ENCODE measurements around the gene ATP9B. TPM values are rescaled to one million over a fixed set of nuclear protein-coding genes. Genes with fewer than 3 reads are reported as not detected.

ATP9B gene
- total RNA-seq, 1 experiment from 2014 or later = 25.6 TPM

DNA sequence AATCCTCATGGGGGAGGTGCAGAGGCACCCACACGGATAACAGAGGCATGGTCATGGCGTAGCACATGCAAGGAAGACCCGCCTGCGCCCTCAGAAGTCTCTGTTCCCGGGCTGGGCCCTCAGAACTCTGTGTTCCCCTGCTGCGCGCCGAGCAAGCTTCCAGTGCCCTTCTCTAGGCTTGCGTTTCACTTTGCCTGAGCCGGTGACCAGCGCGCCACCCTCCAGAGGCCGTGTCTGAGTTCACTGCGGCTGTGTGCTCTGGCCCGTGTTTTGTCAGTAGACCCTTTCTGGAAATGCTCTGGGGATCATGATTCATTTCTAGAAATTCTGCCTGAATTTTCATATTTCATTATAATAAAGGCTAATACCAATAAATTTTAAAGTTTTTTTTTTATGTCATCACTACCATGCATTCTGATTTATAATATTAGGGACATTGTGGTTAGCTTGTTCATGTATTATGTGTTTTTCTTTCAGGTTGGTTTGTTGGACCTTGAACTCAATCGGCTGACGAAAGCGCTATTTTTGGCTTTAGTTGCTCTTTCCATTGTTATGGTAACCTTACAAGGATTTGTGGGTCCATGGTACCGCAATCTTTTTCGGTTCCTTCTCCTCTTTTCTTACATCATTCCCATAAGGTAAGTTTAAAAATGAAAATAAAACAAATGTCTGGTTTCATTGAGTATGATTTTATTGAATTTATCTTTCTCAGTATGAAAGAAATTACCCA lies 183.9 kb downstream of the ATP9B start:
- H3K9me3 Mint-ChIP-seq (ENCODE audit: low read depth, unreplicated experiment) = no peaks in the 10 kb centered on the region
- H3K4me1 Mint-ChIP-seq (ENCODE audit: low read depth, unreplicated experiment) = no peaks in the 10 kb centered on the region
- no peak overlapping the region for H3K4me3 Mint-ChIP-seq (ENCODE audit: low read depth, unreplicated experiment)
- BruUV-seq (replicated peaks) = no TSS peak
- intact Hi-C loops (cut with micrococcal nuclease; ENCODE audit: unreplicated experiment) = no loop called here
- no peaks in the 10 kb centered on the region for H3K27me3 Mint-ChIP-seq (ENCODE audit: unreplicated experiment)
- H3K27ac Mint-ChIP-seq (ENCODE audit: unreplicated experiment) = no peak overlapping the region
- TF ChIP-seq, protein P1, sequence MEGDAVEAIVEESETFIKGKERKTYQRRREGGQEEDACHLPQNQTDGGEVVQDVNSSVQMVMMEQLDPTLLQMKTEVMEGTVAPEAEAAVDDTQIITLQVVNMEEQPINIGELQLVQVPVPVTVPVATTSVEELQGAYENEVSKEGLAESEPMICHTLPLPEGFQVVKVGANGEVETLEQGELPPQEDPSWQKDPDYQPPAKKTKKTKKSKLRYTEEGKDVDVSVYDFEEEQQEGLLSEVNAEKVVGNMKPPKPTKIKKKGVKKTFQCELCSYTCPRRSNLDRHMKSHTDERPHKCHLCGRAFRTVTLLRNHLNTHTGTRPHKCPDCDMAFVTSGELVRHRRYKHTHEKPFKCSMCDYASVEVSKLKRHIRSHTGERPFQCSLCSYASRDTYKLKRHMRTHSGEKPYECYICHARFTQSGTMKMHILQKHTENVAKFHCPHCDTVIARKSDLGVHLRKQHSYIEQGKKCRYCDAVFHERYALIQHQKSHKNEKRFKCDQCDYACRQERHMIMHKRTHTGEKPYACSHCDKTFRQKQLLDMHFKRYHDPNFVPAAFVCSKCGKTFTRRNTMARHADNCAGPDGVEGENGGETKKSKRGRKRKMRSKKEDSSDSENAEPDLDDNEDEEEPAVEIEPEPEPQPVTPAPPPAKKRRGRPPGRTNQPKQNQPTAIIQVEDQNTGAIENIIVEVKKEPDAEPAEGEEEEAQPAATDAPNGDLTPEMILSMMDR (IDR thresholded peaks at IDR 0.05; ENCODE audit: unreplicated experiment) = no peak
- H3K36me3 Mint-ChIP-seq (ENCODE audit: insufficient read depth, unreplicated experiment) = no peaks in the 10 kb centered on the region
- DNase-seq = no peak
- CTCF ChIA-PET = no interaction called here

DNA sequence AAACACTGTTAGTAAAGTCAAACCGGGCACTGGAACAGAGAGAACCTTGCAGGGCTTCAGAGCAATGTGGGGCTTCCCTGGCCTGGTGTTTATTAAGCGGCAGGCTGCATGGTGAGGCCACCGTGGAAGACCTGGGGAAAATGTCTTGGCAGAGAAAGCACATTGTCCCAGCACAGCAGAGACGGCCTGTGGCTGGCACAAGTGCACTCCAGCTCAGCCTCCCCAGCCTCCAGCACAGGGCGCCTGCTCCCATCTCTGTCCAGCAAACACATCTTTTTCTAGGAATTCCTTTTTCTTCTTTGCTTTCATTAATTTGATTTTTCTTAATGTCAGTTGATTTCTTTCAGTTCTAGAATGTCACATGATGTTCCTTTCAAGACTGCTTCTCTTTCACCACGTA lies 188.3 kb downstream of the ATP9B start:
- DNase-seq = no peak
- no peak overlapping the region for H3K4me3 Mint-ChIP-seq (ENCODE audit: low read depth, unreplicated experiment)
- intact Hi-C loops (cut with micrococcal nuclease; ENCODE audit: unreplicated experiment) = no loop called here
- no peaks in the 10 kb centered on the region for H3K9me3 Mint-ChIP-seq (ENCODE audit: low read depth, unreplicated experiment)
- H3K36me3 Mint-ChIP-seq (ENCODE audit: insufficient read depth, unreplicated experiment) = no peaks in the 10 kb centered on the region
- no TSS peak for BruUV-seq (replicated peaks)
- no peaks in the 10 kb centered on the region for H3K27me3 Mint-ChIP-seq (ENCODE audit: unreplicated experiment)
- no peaks in the 10 kb centered on the region for H3K4me1 Mint-ChIP-seq (ENCODE audit: low read depth, unreplicated experiment)
- CTCF ChIA-PET = no interaction called here
- TF ChIP-seq, protein P1 (IDR thresholded peaks at IDR 0.05; ENCODE audit: unreplicated experiment) = no peak
- no peak overlapping the region for H3K27ac Mint-ChIP-seq (ENCODE audit: unreplicated experiment)

DNA sequence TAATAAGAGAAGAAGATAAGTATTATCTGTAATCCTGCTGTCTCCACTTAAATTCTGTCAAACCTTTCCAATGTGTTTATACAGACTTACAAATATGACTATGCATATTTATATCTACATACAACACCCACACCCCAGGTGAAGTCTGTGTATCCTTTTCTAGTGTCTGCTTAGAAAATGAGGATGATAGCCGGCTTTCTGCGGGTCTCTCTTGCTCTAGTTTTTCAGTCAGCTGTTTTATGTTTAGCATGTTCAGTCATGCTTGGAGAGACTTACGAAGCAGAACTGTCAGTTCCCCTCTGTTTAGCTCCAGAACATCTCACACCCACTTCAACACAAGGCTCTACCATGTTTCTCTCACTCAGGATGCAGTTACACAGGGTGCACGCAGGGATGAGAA lies 189.3 kb downstream of the ATP9B start:
- no peaks in the 10 kb centered on the region for H3K27me3 Mint-ChIP-seq (ENCODE audit: unreplicated experiment)
- TF ChIP-seq, protein P1 (IDR thresholded peaks at IDR 0.05; ENCODE audit: unreplicated experiment) = no peak
- H3K27ac Mint-ChIP-seq (ENCODE audit: unreplicated experiment) = no peak overlapping the region
- H3K36me3 Mint-ChIP-seq (ENCODE audit: insufficient read depth, unreplicated experiment) = no peaks in the 10 kb centered on the region
- H3K9me3 Mint-ChIP-seq (ENCODE audit: low read depth, unreplicated experiment) = no peaks in the 10 kb centered on the region
- BruUV-seq (replicated peaks) = no TSS peak
- intact Hi-C loops (cut with micrococcal nuclease; ENCODE audit: unreplicated experiment) = no loop called here
- H3K4me1 Mint-ChIP-seq (ENCODE audit: low read depth, unreplicated experiment) = no peaks in the 10 kb centered on the region
- CTCF ChIA-PET = no interaction called here
- no peak for DNase-seq
- H3K4me3 Mint-ChIP-seq (ENCODE audit: low read depth, unreplicated experiment) = no peak overlapping the region

DNA sequence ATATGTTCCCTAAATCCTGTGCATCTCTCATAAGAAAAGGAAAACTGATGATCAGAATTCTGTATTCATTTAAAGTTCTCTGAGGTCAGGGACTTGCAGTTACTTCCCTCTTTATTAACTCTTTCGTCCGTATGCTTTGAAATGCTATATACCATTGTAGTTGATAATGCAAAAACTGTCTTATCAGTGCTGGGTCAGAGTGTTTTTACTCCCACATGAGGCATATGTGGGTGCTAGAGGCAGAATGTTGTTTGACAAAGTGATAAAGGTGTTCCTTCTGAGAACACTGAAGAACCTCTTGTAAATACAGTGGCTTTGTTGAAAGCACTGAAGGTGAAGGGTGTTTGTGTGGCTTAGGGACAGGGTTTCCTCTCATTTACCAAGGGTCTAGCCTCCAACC lies 190.0 kb downstream of the ATP9B start:
- no peaks in the 10 kb centered on the region for H3K27me3 Mint-ChIP-seq (ENCODE audit: unreplicated experiment)
- intact Hi-C loops (cut with micrococcal nuclease; ENCODE audit: unreplicated experiment) = no loop called here
- BruUV-seq (replicated peaks) = no TSS peak
- no peak overlapping the region for H3K4me3 Mint-ChIP-seq (ENCODE audit: low read depth, unreplicated experiment)
- CTCF ChIA-PET = no interaction called here
- TF ChIP-seq, protein P1 (IDR thresholded peaks at IDR 0.05; ENCODE audit: unreplicated experiment) = no peak
- no peaks in the 10 kb centered on the region for H3K4me1 Mint-ChIP-seq (ENCODE audit: low read depth, unreplicated experiment)
- no peak overlapping the region for H3K27ac Mint-ChIP-seq (ENCODE audit: unreplicated experiment)
- no peak for DNase-seq
- no peaks in the 10 kb centered on the region for H3K36me3 Mint-ChIP-seq (ENCODE audit: insufficient read depth, unreplicated experiment)
- no peaks in the 10 kb centered on the region for H3K9me3 Mint-ChIP-seq (ENCODE audit: low read depth, unreplicated experiment)
